IMR-90 (cell line): Measurements from ENCODE around the gene ZNF512B. TPM values are rescaled to one million over a fixed set of nuclear protein-coding genes. Genes with fewer than 3 reads are reported as not detected.

ENCODE experiments used
- ATAC-seq: fragments of 200-7000 bp; cut with Tn5 transposase; 2 replicates; pipeline ENCODE4 v1.9.1; 2020; ENCODE audit warnings: low read depth, mild to moderate bottlenecking, moderate library complexity
- BruUV-seq: library from RNA; stranded (reverse); fragments of 400-500 nt; replicated peaks from 2 replicates; lab custom pipeline; 2021; lab: Mats Ljungman, UMichigan
- CTCF ChIA-PET: fragments of 300-600 bp; formaldehyde crosslinking; extraction: SDS; loops from one replicate; lab custom pipeline; 2021; ENCODE audit warnings: antibody characterized with exemption; lab: Yijun Ruan, JAX
- POLR2A ChIA-PET: fragments of 300-600 bp; sonication (Branson Sonifier 250); formaldehyde crosslinking; loops from one replicate; lab custom pipeline; 2022; ENCODE audit warnings: antibody characterized with exemption; ENCODE audit not compliant: unreplicated experiment; lab: Charles Lee
- DNase-seq: peaks from one replicate; pipeline ENCODE4 v3.0.0; 2013
- H2AFZ ChIP-seq: replicated peaks from 2 replicates; pipeline ENCODE3; 2013; ENCODE audit warnings: low read length, mild to moderate bottlenecking; ENCODE audit not compliant: poor library complexity
- H2AK5ac ChIP-seq: 2 replicates; pipeline ENCODE4 v1.6.1; 2013; ENCODE audit warnings: low read depth, low read length, inconsistent platforms
- H2AK9ac ChIP-seq: replicated peaks from 2 replicates; pipeline ENCODE3; 2013; ENCODE audit warnings: mild to moderate bottlenecking, low read depth, low read length, moderate library complexity; ENCODE audit not compliant: poor library complexity
- H2BK120ac ChIP-seq: 2 replicates; pipeline ENCODE4 v1.6.1; 2013; ENCODE audit warnings: low read depth, low read length, inconsistent platforms
- H2BK15ac ChIP-seq: 3 replicates; pipeline ENCODE4 v1.6.1; 2013; ENCODE audit warnings: low read depth, low read length, inconsistent platforms
- H2BK20ac ChIP-seq: 2 replicates; pipeline ENCODE4 v1.6.1; 2013; ENCODE audit warnings: low read depth, mild to moderate bottlenecking, inconsistent platforms, low read length, moderate library complexity
- H2BK5ac ChIP-seq: 2 replicates; pipeline ENCODE4 v1.6.1; 2013; ENCODE audit warnings: mild to moderate bottlenecking, low read depth, low read length, inconsistent platforms; ENCODE audit not compliant: poor library complexity, severe bottlenecking
- H3K14ac ChIP-seq: replicated peaks from 2 replicates; pipeline ENCODE4 v1.6.1; 2013; ENCODE audit warnings: low read depth, low read length, inconsistent platforms
- H3K18ac ChIP-seq: 2 replicates; pipeline ENCODE4 v1.6.1; 2013; ENCODE audit warnings: low read depth, low read length, control low read depth
- H3K23ac ChIP-seq: 2 replicates; pipeline ENCODE4 v1.6.1; 2013; ENCODE audit warnings: low read depth, low read length, inconsistent platforms
- H3K27ac ChIP-seq: 2 replicates; pipeline ENCODE4 v1.5.1; 2013; ENCODE audit warnings: mild to moderate bottlenecking, control low read depth, low read length; ENCODE audit not compliant: insufficient read depth
- H3K27me3 ChIP-seq: 2 replicates; pipeline ENCODE4 v1.6.1; 2013; ENCODE audit warnings: low read length; ENCODE audit not compliant: control insufficient read depth, insufficient read depth
- H3K36me3 ChIP-seq: 2 replicates; pipeline ENCODE4 v1.6.1; 2013; ENCODE audit warnings: low read length, mixed read lengths; ENCODE audit not compliant: control insufficient read depth, insufficient read depth
- H3K4ac ChIP-seq: 2 replicates; pipeline ENCODE4 v1.6.1; 2013; ENCODE audit warnings: low read depth, low read length, inconsistent platforms
- H3K4me1 ChIP-seq: 2 replicates; pipeline ENCODE4 v1.6.1; 2013; ENCODE audit warnings: low read length, mixed read lengths; ENCODE audit not compliant: control insufficient read depth, insufficient read depth
- H3K4me2 ChIP-seq: 2 replicates; pipeline ENCODE4 v1.6.1; 2013; ENCODE audit warnings: low read depth, mild to moderate bottlenecking, control low read depth, low read length, moderate library complexity
- H3K4me3 ChIP-seq: 2 replicates; pipeline ENCODE4 v1.5.1; 2013; ENCODE audit warnings: low read depth, mild to moderate bottlenecking, control low read depth, low read length, moderate library complexity; ENCODE audit not compliant: insufficient read depth
- H3K56ac ChIP-seq: 2 replicates; pipeline ENCODE4 v1.6.1; 2013; ENCODE audit warnings: low read length, inconsistent platforms; ENCODE audit not compliant: insufficient read depth; ENCODE audit errors: extremely low read depth
- H3K79me1 ChIP-seq, 2 experiments: 2 replicates each; pipeline ENCODE4 v1.6.1; 2013; ENCODE audit warnings: low read length in 2 of 2, inconsistent platforms in 1 of 2, low read depth in 1 of 2
- H3K9ac ChIP-seq: 2 replicates; pipeline ENCODE4 v1.6.1; 2013; ENCODE audit warnings: low read depth, low read length, control low read depth
- H3K9me1 ChIP-seq: 2 replicates; pipeline ENCODE4 v1.6.1; 2013; ENCODE audit warnings: low read length, inconsistent platforms; ENCODE audit not compliant: insufficient read depth
- H3K9me3 ChIP-seq: 2 replicates; pipeline ENCODE4 v1.6.1; 2013; ENCODE audit warnings: low read length; ENCODE audit not compliant: control insufficient read depth, insufficient read depth
- H4K20me1 ChIP-seq: 2 replicates; pipeline ENCODE4 v1.6.1; 2013; ENCODE audit warnings: low read length, inconsistent platforms; ENCODE audit not compliant: insufficient read depth
- H4K5ac ChIP-seq: 2 replicates; pipeline ENCODE4 v1.6.1; 2013; ENCODE audit warnings: mild to moderate bottlenecking, low read depth, low read length, control low read depth
- H4K8ac ChIP-seq, 2 experiments: 2 replicates each; pipeline ENCODE4 v1.6.1; 2013; ENCODE audit warnings: low read depth in 2 of 2, low read length in 2 of 2, control low read depth in 1 of 2, inconsistent platforms in 1 of 2
- H4K91ac ChIP-seq: 2 replicates; pipeline ENCODE4 v1.6.1; 2013; ENCODE audit warnings: low read depth, low read length, inconsistent platforms; ENCODE audit not compliant: insufficient read depth
- BHLHE40 ChIP-seq: fragments of 150-350 bp; IDR thresholded peaks from 2 replicates; pipeline ENCODE4 v1.6.1; 2016; ENCODE audit warnings: mild to moderate bottlenecking, low read depth, low read length
- CEBPB ChIP-seq: IDR thresholded peaks from 2 replicates; pipeline ENCODE4 v1.6.1; 2012; ENCODE audit warnings: low read depth, low read length, improper control_type of control experiment
- CHD1 ChIP-seq: IDR thresholded peaks from 2 replicates; pipeline ENCODE4 v1.6.1; 2012; ENCODE audit warnings: low read depth, low read length, improper control_type of control experiment
- FOS ChIP-seq: fragments of 150-350 bp; IDR thresholded peaks from 2 replicates; pipeline ENCODE4 v1.6.1; 2016; ENCODE audit warnings: low read depth, low read length
- MAFK ChIP-seq: IDR thresholded peaks from 2 replicates; pipeline ENCODE4 v1.6.1; 2012; ENCODE audit warnings: low read depth, low read length, improper control_type of control experiment
- MAZ ChIP-seq: IDR thresholded peaks from 2 replicates; pipeline ENCODE4 v1.6.1; 2012; ENCODE audit warnings: low read depth, mild to moderate bottlenecking, low read length, improper control_type of control experiment, moderate library complexity, borderline replicate concordance
- MXI1 ChIP-seq: IDR thresholded peaks from 2 replicates; pipeline ENCODE4 v1.6.1; 2012; ENCODE audit warnings: low read depth, mild to moderate bottlenecking, low read length, moderate library complexity, borderline replicate concordance
- NFE2L2 ChIP-seq: fragments of 150-350 bp; IDR thresholded peaks from 2 replicates; pipeline ENCODE4 v1.6.1; 2016; ENCODE audit warnings: low read depth, mild to moderate bottlenecking, low read length
- POLR2A ChIP-seq: IDR thresholded peaks from 2 replicates; pipeline ENCODE4 v1.6.1; 2012; ENCODE audit warnings: mild to moderate bottlenecking, low read depth, low read length
- RAD21 ChIP-seq: IDR thresholded peaks from 2 replicates; pipeline ENCODE4 v1.6.1; 2012; ENCODE audit warnings: low read length, improper control_type of control experiment
- RCOR1 ChIP-seq: IDR thresholded peaks from 2 replicates; pipeline ENCODE4 v1.6.1; 2012; ENCODE audit warnings: mild to moderate bottlenecking, low read length, improper control_type of control experiment; ENCODE audit not compliant: insufficient replicate concordance
- RFX5 ChIP-seq: IDR thresholded peaks from 2 replicates; pipeline ENCODE4 v1.8.0; 2012; ENCODE audit warnings: low read depth, mild to moderate bottlenecking, low read length, moderate library complexity
- SMC3 ChIP-seq: fragments of 150-350 bp; IDR thresholded peaks from 2 replicates; pipeline ENCODE4 v1.6.1; 2016; ENCODE audit warnings: low read depth, mild to moderate bottlenecking, antibody characterized with exemption, low read length, moderate library complexity
- WGBS, 2 experiments: methylation state at CpG; one replicate each; pipeline versions ENCODE4 v1.1.5 to v1.1.7; 2013; ENCODE audit warnings: missing lambda C conversion rate in 2 of 2; ENCODE audit not compliant: insufficient read length in 1 of 2; ENCODE audit errors: extremely low coverage in 2 of 2; 5-methylcytosine and 5-hydroxymethylcytosine counted together
- dilution Hi-C: fragments of 300-500 bp; cut with HindIII; formaldehyde crosslinking; loops from one replicate; pipeline ENCODE4 v1.14.3; 2018; ENCODE audit warnings: low sequenced_read_pairs; ENCODE audit not compliant: unreplicated experiment
- in situ Hi-C: fragments of 300-500 bp; cut with MboI; formaldehyde crosslinking; loops from 3 replicates; pipeline ENCODE4 v1.14.3; 2019; ENCODE audit warnings: low sequenced_read_pairs, inconsistent platforms, mixed read lengths
- intact Hi-C: fragments of 100-400 bp; cut with micrococcal nuclease; formaldehyde crosslinking; loops from 2 replicates; pipeline ENCODE4 v1.10.0; 2022
- polyA plus RNA-seq, 3 experiments: library from polyadenylated mRNA; depleted of rRNA; stranded (reverse); fragments of >200 nt; gene quantifications; 2 replicates each; pipeline ENCODE4 v1.2.3, GENCODE V29; 2012; ENCODE audit warnings: low replicate concordance in 1 of 3
- total RNA-seq: library from RNA; depleted of rRNA; stranded (reverse); fragments of >200 nt; gene quantifications from 2 replicates; pipeline ENCODE4 v1.2.3, GENCODE V29; 2012
- TF ChIP-seq, protein P1 (sequence below): fragments of 150-350 bp; IDR thresholded peaks from 2 replicates; pipeline ENCODE4 v1.6.1; 2017; ENCODE audit warnings: mild to moderate bottlenecking, antibody characterized with exemption, low read length, low read depth
- TF ChIP-seq, protein P2 (sequence below): conservative IDR thresholded peaks from 2 replicates; pipeline ENCODE4 v1.5.1; 2012; ENCODE audit warnings: mild to moderate bottlenecking, low read depth, low read length, improper control_type of control experiment

ZNF512B gene
- total and polyA plus RNA-seq, 2 of the 4 experiments (the other 2 are of a cell fraction), result 6.5 to 15.6 TPM

DNA sequence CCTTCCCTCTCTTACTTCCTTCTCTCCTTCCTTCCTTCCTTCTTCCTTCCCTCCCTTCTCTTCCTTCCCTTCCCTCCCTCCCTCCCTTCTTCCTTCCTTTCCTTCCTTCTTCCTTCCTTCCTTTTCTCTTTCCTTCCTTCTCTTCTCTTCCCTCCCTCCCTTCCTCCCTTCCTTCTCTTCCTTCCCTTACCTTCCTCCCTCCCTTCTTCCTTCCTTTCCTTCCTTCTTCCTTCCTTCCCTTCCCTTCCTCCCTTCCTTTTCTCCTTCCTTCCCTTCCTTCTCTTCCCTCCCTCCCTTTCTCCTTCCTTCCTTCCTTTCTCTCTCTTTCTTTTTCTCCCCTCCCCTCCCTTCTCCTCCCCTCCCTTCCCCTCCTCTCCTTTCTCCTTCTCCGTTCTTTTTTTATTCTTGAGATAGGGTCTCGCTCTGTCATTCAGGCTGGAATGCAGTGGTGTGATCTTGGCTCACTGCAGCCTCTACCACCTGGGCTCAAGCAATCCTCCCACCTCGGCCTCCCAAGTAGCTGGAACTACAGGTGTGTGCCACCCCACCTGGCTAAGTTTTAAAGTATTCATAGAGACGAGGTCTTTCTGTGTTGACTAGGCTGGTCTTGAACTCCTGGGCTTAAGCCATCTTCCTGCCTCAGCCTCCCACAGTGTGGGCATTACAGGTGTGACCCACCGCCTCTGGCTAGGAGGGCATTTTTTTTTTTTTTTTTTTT is 1.1 kb upstream of the ZNF512B start:
- H4K91ac ChIP-seq, result no peak overlapping the region
- peaks cover 18% of the 10 kb centered on the region for H3K36me3 ChIP-seq
- H4K5ac ChIP-seq, result no peak overlapping the region
- H2BK15ac ChIP-seq, result no peak overlapping the region
- no CpG with 5 or more reads among the region's 5 CpGs for WGBS, 2 experiments
- no TSS peak for BruUV-seq
- peaks cover 20% of the 10 kb centered on the region for H3K4me1 ChIP-seq
- ChIA-PET POLR2A (no interaction called here), CTCF (no interaction called here)
- in situ Hi-C loops (loop anchor here (10.0 kb wide), 1 partner anchor 436 kb away; the partner anchor contains the start of gene PTK6), dilution Hi-C loops (no loop called here), intact Hi-C loops (loop anchor here (5.0 kb wide), 1 partner anchor 194 kb away; no protein-coding TSS in a partner anchor)
- no peak overlapping the region for H2BK120ac ChIP-seq
- DNase-seq (no peak), ATAC-seq (no peak)
- H3K27ac ChIP-seq, result no peak overlapping the region
- peak overlapping the region; percentile 89; the same call in 1 of the 2 replicates for H3K9ac ChIP-seq
- no peaks in the 10 kb centered on the region for H3K27me3 ChIP-seq
- H3K9me3 ChIP-seq, result no peaks in the 10 kb centered on the region
- peaks cover 12 to 25% of the 10 kb centered on the region in 2 experiments; a peak in 3 of 4 replicates for H3K79me1 ChIP-seq
- H2AK9ac ChIP-seq, result peak overlapping the region; percentile 86
- no peak overlapping the region for H3K18ac ChIP-seq
- no peak overlapping the region for H2BK5ac ChIP-seq
- H4K8ac ChIP-seq, result no peak overlapping the region; a peak in 1 of 4 replicates
- no peak overlapping the region; the same call in 1 of the 2 replicates for H3K23ac ChIP-seq
- H3K14ac ChIP-seq, result no peak overlapping the region
- peaks cover 7% of the 10 kb centered on the region; the same call in 1 of the 2 replicates for H3K9me1 ChIP-seq
- H2BK20ac ChIP-seq, result no peak overlapping the region
- H4K20me1 ChIP-seq, result no peaks in the 10 kb centered on the region
- no peak overlapping the region for H3K56ac ChIP-seq
- H3K4me3 ChIP-seq, result no peak overlapping the region; the same call in 1 of the 2 replicates
- peak overlapping the region; percentile 97 for H2AFZ ChIP-seq
- no peak overlapping the region for H3K4ac ChIP-seq
- peak overlapping the region; percentile 86; the same call in 1 of the 2 replicates for H3K4me2 ChIP-seq
- H2AK5ac ChIP-seq, result peak overlapping the region; percentile 35
- TF ChIP-seq RCOR1 (no peak), NFE2L2 (no peak), BHLHE40 (no peak), POLR2A (no peak), SMC3 (no peak), RFX5 (no peak), CHD1 (no peak), MXI1 (no peak), MAFK (no peak), RAD21 (no peak), FOS (no peak), MAZ (no peak), CEBPB (no peak)
- TF ChIP-seq, protein P1, sequence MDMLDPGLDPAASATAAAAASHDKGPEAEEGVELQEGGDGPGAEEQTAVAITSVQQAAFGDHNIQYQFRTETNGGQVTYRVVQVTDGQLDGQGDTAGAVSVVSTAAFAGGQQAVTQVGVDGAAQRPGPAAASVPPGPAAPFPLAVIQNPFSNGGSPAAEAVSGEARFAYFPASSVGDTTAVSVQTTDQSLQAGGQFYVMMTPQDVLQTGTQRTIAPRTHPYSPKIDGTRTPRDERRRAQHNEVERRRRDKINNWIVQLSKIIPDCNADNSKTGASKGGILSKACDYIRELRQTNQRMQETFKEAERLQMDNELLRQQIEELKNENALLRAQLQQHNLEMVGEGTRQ, result no peak
- TF ChIP-seq, protein P2, sequence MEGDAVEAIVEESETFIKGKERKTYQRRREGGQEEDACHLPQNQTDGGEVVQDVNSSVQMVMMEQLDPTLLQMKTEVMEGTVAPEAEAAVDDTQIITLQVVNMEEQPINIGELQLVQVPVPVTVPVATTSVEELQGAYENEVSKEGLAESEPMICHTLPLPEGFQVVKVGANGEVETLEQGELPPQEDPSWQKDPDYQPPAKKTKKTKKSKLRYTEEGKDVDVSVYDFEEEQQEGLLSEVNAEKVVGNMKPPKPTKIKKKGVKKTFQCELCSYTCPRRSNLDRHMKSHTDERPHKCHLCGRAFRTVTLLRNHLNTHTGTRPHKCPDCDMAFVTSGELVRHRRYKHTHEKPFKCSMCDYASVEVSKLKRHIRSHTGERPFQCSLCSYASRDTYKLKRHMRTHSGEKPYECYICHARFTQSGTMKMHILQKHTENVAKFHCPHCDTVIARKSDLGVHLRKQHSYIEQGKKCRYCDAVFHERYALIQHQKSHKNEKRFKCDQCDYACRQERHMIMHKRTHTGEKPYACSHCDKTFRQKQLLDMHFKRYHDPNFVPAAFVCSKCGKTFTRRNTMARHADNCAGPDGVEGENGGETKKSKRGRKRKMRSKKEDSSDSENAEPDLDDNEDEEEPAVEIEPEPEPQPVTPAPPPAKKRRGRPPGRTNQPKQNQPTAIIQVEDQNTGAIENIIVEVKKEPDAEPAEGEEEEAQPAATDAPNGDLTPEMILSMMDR, result no peak
